H1 (cell line): ENCODE results near the gene PLEK. TPM values are rescaled to one million over a fixed set of nuclear protein-coding genes. Genes with fewer than 3 reads are reported as not detected.

Source experiments
- CTCF ChIA-PET: fragments of 300-600 bp; sonication (Branson Sonifier 250); formaldehyde crosslinking; loops from one replicate; lab custom pipeline; 2021; ENCODE audit not compliant: partially characterized antibody; lab: Charles Lee
- POLR2A ChIA-PET: fragments of 300-600 bp; sonication (Branson Sonifier 250); formaldehyde crosslinking; loops from one replicate; lab custom pipeline; 2021; ENCODE audit warnings: inconsistent platforms; ENCODE audit not compliant: partially characterized antibody; lab: Charles Lee
- DNase-seq, 2 experiments: peaks; one replicate each; pipeline versions ENCODE4 v3.0.0 to v3.0.0-alpha.2; 2010 to 2022; ENCODE audit warnings: low spot score in 2 of 2, low read depth in 1 of 2, mixed read lengths in 1 of 2
- FAIRE-seq: peaks from 2 replicates; lab custom pipeline; 2011; peaks lifted over from hg19 to GRCh38; lab: Jason Lieb, UNC
- H2AFZ ChIP-seq: 2 replicates; pipeline ENCODE4 v1.8.1; 2012; ENCODE audit warnings: low read length, inconsistent platforms
- H2AK5ac ChIP-seq: 2 replicates; pipeline ENCODE4 v1.6.1; 2013; ENCODE audit warnings: low read depth, low read length
- H2BK120ac ChIP-seq: replicated peaks from 2 replicates; pipeline ENCODE3; 2013; ENCODE audit warnings: low read depth, low read length, inconsistent platforms
- H2BK12ac ChIP-seq: 2 replicates; pipeline ENCODE4 v1.6.1; 2013; ENCODE audit warnings: low read depth, low read length
- H2BK15ac ChIP-seq: 2 replicates; pipeline ENCODE4 v1.6.1; 2013; ENCODE audit warnings: low read length
- H2BK20ac ChIP-seq: 2 replicates; pipeline ENCODE4 v1.6.1; 2013; ENCODE audit warnings: low read length
- H2BK5ac ChIP-seq: 2 replicates; pipeline ENCODE4 v1.6.1; 2013; ENCODE audit warnings: low read depth, low read length
- H3K14ac ChIP-seq: 2 replicates; pipeline ENCODE4 v1.6.1; 2013; ENCODE audit warnings: inconsistent platforms; ENCODE audit not compliant: insufficient read length
- H3K18ac ChIP-seq: 2 replicates; pipeline ENCODE4 v1.6.1; 2013; ENCODE audit warnings: low read length; ENCODE audit errors: extremely low read depth
- H3K23ac ChIP-seq: 2 replicates; pipeline ENCODE4 v1.6.1; 2013; ENCODE audit warnings: inconsistent platforms; ENCODE audit not compliant: insufficient read length
- H3K23me2 ChIP-seq: 2 replicates; pipeline ENCODE4 v1.6.1; 2013; ENCODE audit warnings: low read depth, low read length
- H3K27ac ChIP-seq: 2 replicates; pipeline ENCODE4 v1.6.1; 2011; ENCODE audit warnings: low read depth, low read length, inconsistent platforms
- H3K27me3 ChIP-seq, 4 experiments: replicated peaks in 1 of 4; 1 replicate in 1 of 4; 2 replicates in 3 of 4; pipeline versions ENCODE4 v1.6.1 to v1.8.1; 2011 to 2013; ENCODE audit warnings: low read length in 3 of 4, mild to moderate bottlenecking in 3 of 4, inconsistent platforms in 2 of 4, mixed read lengths in 2 of 4, moderate library complexity in 1 of 4; ENCODE audit not compliant: control insufficient read depth in 3 of 4, insufficient read depth in 3 of 4; ENCODE audit errors: extremely low read depth in 1 of 4
- H3K36me3 ChIP-seq, 4 experiments: 2 replicates each; pipeline versions ENCODE4 v1.6.1 to v1.8.1; 2011 to 2013; ENCODE audit warnings: mild to moderate bottlenecking in 4 of 4, low read length in 3 of 4, moderate library complexity in 2 of 4, control low read depth in 1 of 4, inconsistent platforms in 1 of 4; ENCODE audit not compliant: insufficient read depth in 4 of 4, control insufficient read depth in 2 of 4
- H3K4ac ChIP-seq: replicated peaks from 2 replicates; pipeline ENCODE3; 2013; ENCODE audit warnings: low read length, low read depth, mixed read lengths, inconsistent platforms; ENCODE audit not compliant: insufficient read length
- H3K4me1 ChIP-seq, 4 experiments: replicated peaks in 1 of 4; 1 replicate in 1 of 4; 2 replicates in 3 of 4; pipeline versions ENCODE4 v1.6.1 to v1.8.1; 2011 to 2013; ENCODE audit warnings: low read length in 3 of 4, inconsistent platforms in 2 of 4, mixed read lengths in 1 of 4; ENCODE audit not compliant: insufficient read depth in 4 of 4, control insufficient read depth in 3 of 4
- H3K4me2 ChIP-seq, 2 experiments: 2 replicates each; pipeline versions ENCODE4 v1.6.1 to v1.8.1; 2011 to 2013; ENCODE audit warnings: low read depth in 2 of 2, low read length in 2 of 2, control low read depth in 1 of 2, inconsistent platforms in 1 of 2, mild to moderate bottlenecking in 1 of 2; ENCODE audit not compliant: insufficient read depth in 1 of 2
- H3K4me3 ChIP-seq, 4 experiments: fragments of 200-600, 300-600 bp in 1 of 4; sonication (generic), shearing (Covaris generic), sonication (Bioruptor Twin) in 1 of 4; 2 replicates each; pipeline versions ENCODE4 v1.5.1 to v1.8.1; 2011 to 2016; ENCODE audit warnings: low read length in 4 of 4, low read depth in 3 of 4, control low read depth in 2 of 4, inconsistent platforms in 2 of 4, mild to moderate bottlenecking in 2 of 4, mixed read lengths in 1 of 4, moderate library complexity in 1 of 4; ENCODE audit not compliant: insufficient read depth in 2 of 4; ENCODE audit errors: extremely low read depth in 1 of 4
- H3K56ac ChIP-seq: replicated peaks from 2 replicates; pipeline ENCODE3; 2013; ENCODE audit warnings: low read depth, mild to moderate bottlenecking, mixed read lengths, low read length, inconsistent platforms; ENCODE audit not compliant: insufficient read length
- H3K79me1 ChIP-seq: 2 replicates; pipeline ENCODE4 v1.6.1; 2013; ENCODE audit warnings: low read depth, low read length, control low read depth
- H3K79me2 ChIP-seq, 2 experiments: 2 replicates each; pipeline versions ENCODE4 v1.6.1 to v1.8.1; 2012 to 2013; ENCODE audit warnings: low read length in 2 of 2, mild to moderate bottlenecking in 2 of 2, inconsistent platforms in 1 of 2; ENCODE audit not compliant: insufficient read depth in 2 of 2, control insufficient read depth in 1 of 2
- H3K9ac ChIP-seq, 4 experiments: replicated peaks in 1 of 4; 1 replicate in 1 of 4; 2 replicates in 3 of 4; pipeline versions ENCODE4 v1.6.1 to v1.8.1; 2011 to 2013; ENCODE audit warnings: low read depth in 3 of 4, low read length in 3 of 4, control low read depth in 2 of 4, mild to moderate bottlenecking in 2 of 4, moderate library complexity in 2 of 4, inconsistent platforms in 1 of 4; ENCODE audit errors: extremely low read depth in 1 of 4
- H3K9me3 ChIP-seq, 2 experiments: 2 replicates each; pipeline versions ENCODE4 v1.6.1 to v1.8.1; 2012 to 2013; ENCODE audit warnings: mild to moderate bottlenecking in 2 of 2, moderate library complexity in 2 of 2, control low read depth in 1 of 2, inconsistent platforms in 1 of 2, low read depth in 1 of 2, low read length in 1 of 2, mixed read lengths in 1 of 2; ENCODE audit not compliant: insufficient read depth in 2 of 2
- H4K20me1 ChIP-seq, 2 experiments: replicated peaks in 1 of 2; 2 replicates each; pipeline versions ENCODE3 to v1.8.1; 2011 to 2013; ENCODE audit warnings: inconsistent platforms in 2 of 2, low read length in 2 of 2, mild to moderate bottlenecking in 1 of 2; ENCODE audit not compliant: insufficient read depth in 2 of 2, control insufficient read depth in 1 of 2
- H4K5ac ChIP-seq: 2 replicates; pipeline ENCODE4 v1.6.1; 2013; ENCODE audit warnings: low read length, low read depth, mixed read lengths, inconsistent platforms; ENCODE audit not compliant: insufficient read length
- H4K8ac ChIP-seq: 2 replicates; pipeline ENCODE4 v1.8.0; 2013; ENCODE audit warnings: mild to moderate bottlenecking, moderate library complexity, low read length, inconsistent platforms; ENCODE audit not compliant: insufficient read depth; ENCODE audit errors: extremely low read depth
- H4K91ac ChIP-seq: replicated peaks from 2 replicates; pipeline ENCODE3; 2013; ENCODE audit warnings: low read length, mixed read lengths, inconsistent platforms; ENCODE audit not compliant: insufficient read length
- EP300 ChIP-seq, 2 experiments: IDR thresholded peaks; 1 replicate in 1 of 2; 2 replicates in 1 of 2; pipeline ENCODE4 v1.6.1; 2011 to 2012; ENCODE audit warnings: low read depth in 2 of 2, low read length in 2 of 2, mild to moderate bottlenecking in 2 of 2, borderline replicate concordance in 1 of 2, inconsistent platforms in 1 of 2, moderate library complexity in 1 of 2
- PHF8 ChIP-seq: fragments of 200-600 bp; sonication (generic); conservative IDR thresholded peaks from 2 replicates; pipeline ENCODE4 v1.7.1; 2012; ENCODE audit warnings: low read depth, mild to moderate bottlenecking, inconsistent platforms, low read length, moderate library complexity
- SIX5 ChIP-seq: IDR thresholded peaks from 2 replicates; pipeline ENCODE4 v1.6.1; 2011; ENCODE audit warnings: mild to moderate bottlenecking, low read depth, low read length
- WGBS, 2 experiments: shearing (Covaris generic) in 1 of 2; methylation state at CpG; one replicate each; pipeline versions ENCODE4 v1.1.6 to v1.1.7; 2013 to 2015; ENCODE audit warnings: low lambda C conversion rate in 2 of 2, mixed read lengths in 2 of 2, inconsistent platforms in 1 of 2, low coverage in 1 of 2, missing lambda C conversion rate in 1 of 2; ENCODE audit not compliant: insufficient replicate concordance in 2 of 2, insufficient coverage in 1 of 2, insufficient read length in 1 of 2; ENCODE audit errors: extremely low coverage in 1 of 2, missing lambda C conversion rate in 1 of 2; 5-methylcytosine and 5-hydroxymethylcytosine counted together
- polyA plus RNA-seq, 7 experiments: library from polyadenylated mRNA; depleted of rRNA in 3 of 7; stranded (reverse) in 5 of 7; unstranded in 2 of 7; fragments of >200 nt in 5 of 7; fragments of 200-250 nt in 2 of 7; gene quantifications; 1 replicate in 5 of 7; 2 replicates in 1 of 7; 4 replicates in 1 of 7; pipeline versions ENCODE4 v1.2.1 to v1.2.3, GENCODE V29; 2011 to 2013; ENCODE audit warnings: missing spikeins in 2 of 7, mixed read lengths in 2 of 7
- total RNA-seq: library from RNA; stranded (reverse); fragmentation: NEBNext Ultra II Directional; extraction: Animal tissue kit (Norgen Biotek cat#: 25700); gene quantifications from 2 replicates; pipeline ENCODE4 v1.2.1, GENCODE V29; 2021

PLEK gene
- total and polyA plus RNA-seq, 2 of the 8 experiments (the other 6 are each of a cell fraction or from before 2014, with no cell fraction given): not detected

GRCh38 chr2:68341583-68341982 lies 23.5 kb upstream of the PLEK start:
- no peak for DNase-seq
- no peaks in the 10 kb centered on the region for H3K79me2 ChIP-seq
- no peak for FAIRE-seq
- no peak overlapping the region for H3K27ac ChIP-seq
- H4K8ac ChIP-seq: no peak overlapping the region
- no peak overlapping the region for H2AK5ac ChIP-seq
- H3K4ac ChIP-seq: no peak overlapping the region
- H3K18ac ChIP-seq: no peak overlapping the region
- H3K79me1 ChIP-seq: no peaks in the 10 kb centered on the region
- TF ChIP-seq PHF8 (no peak), SIX5 (no peak), EP300 (IDR thresholded peaks at IDR 0.05; ENCODE audit: borderline replicate concordance in 1 of 2, low read depth in 2 of 2, low read length in 2 of 2) (no peak)
- no peak overlapping the region for H4K91ac ChIP-seq
- no peak overlapping the region for H2BK12ac ChIP-seq
- H3K23ac ChIP-seq: no peak overlapping the region
- no peak overlapping the region for H2BK5ac ChIP-seq
- no peak overlapping the region for H2AFZ ChIP-seq
- H4K20me1 ChIP-seq: no peaks in the 10 kb centered on the region
- H2BK20ac ChIP-seq: no peak overlapping the region
- H3K14ac ChIP-seq: no peak overlapping the region
- H3K4me2 ChIP-seq: no peak overlapping the region
- no peaks in the 10 kb centered on the region for H3K9me3 ChIP-seq
- no peak overlapping the region for H3K9ac ChIP-seq
- ChIA-PET POLR2A (no interaction called here), CTCF (no interaction called here)
- H3K56ac ChIP-seq: no peak overlapping the region
- H4K5ac ChIP-seq: no peak overlapping the region
- WGBS, 2 experiments: 95% methylated on average over 4 of the region's 4 CpGs; no CpG with 5 or more reads in 1 of the 2 experiments
- no peaks in the 10 kb centered on the region for H3K23me2 ChIP-seq
- H2BK120ac ChIP-seq: no peak overlapping the region
- H3K4me1 ChIP-seq: no peaks in the 10 kb centered on the region
- H3K36me3 ChIP-seq: no peaks in the 10 kb centered on the region
- H3K27me3 ChIP-seq: no peaks in the 10 kb centered on the region
- H2BK15ac ChIP-seq: no peak overlapping the region
- H3K4me3 ChIP-seq: no peak overlapping the region
